HepG2 (cell line): Measurements from ENCODE around the gene PPIB. TPM values are rescaled to one million over a fixed set of nuclear protein-coding genes. Genes with fewer than 3 reads are reported as not detected.

ENCODE experiments used
- ASH2L ChIP-seq: fragments of 300-600, 200-600 bp; sonication (generic); IDR thresholded peaks from 2 replicates; pipeline ENCODE4 v1.7.0; 2017; ENCODE audit warnings: low read depth, mild to moderate bottlenecking, moderate library complexity, mixed read lengths, low read length; ENCODE audit not compliant: insufficient read length
- BRCA1 ChIP-seq: sonication (generic); formaldehyde crosslinking; IDR thresholded peaks from 2 replicates; pipeline ENCODE4 v1.4.0; 2020; ENCODE audit warnings: missing genetic modification reagents
- CHD2 ChIP-seq: IDR thresholded peaks from 2 replicates; pipeline ENCODE4 v1.6.1; 2011; ENCODE audit warnings: low read depth, low read length, improper control_type of control experiment
- ETV6 ChIP-seq: sonication (generic); formaldehyde crosslinking; conservative IDR thresholded peaks from 2 replicates; pipeline ENCODE4 v1.4.0; 2020; ENCODE audit warnings: missing genetic modification reagents
- MXD4 ChIP-seq: IDR thresholded peaks from 2 replicates; pipeline ENCODE4 v1.6.1; 2016; ENCODE audit warnings: mild to moderate bottlenecking, missing biosample characterization, missing genetic modification reagents
- REPIN1 ChIP-seq: sonication (generic); formaldehyde crosslinking; IDR thresholded peaks from 2 replicates; pipeline ENCODE4 v1.8.0; 2022; ENCODE audit warnings: missing genetic modification reagents, low read depth, mild to moderate bottlenecking, borderline replicate concordance
- ZNF3 ChIP-seq: IDR thresholded peaks from 2 replicates; pipeline ENCODE4 v1.7.0; 2017; ENCODE audit warnings: inconsistent platforms
- ZNF841 ChIP-seq: sonication (generic); formaldehyde crosslinking; IDR thresholded peaks from 2 replicates; pipeline ENCODE4 v1.8.1; 2023; ENCODE audit warnings: missing genetic modification reagents, borderline replicate concordance
- polyA plus RNA-seq, 8 experiments: library from polyadenylated mRNA; depleted of rRNA in 3 of 8; stranded (reverse) in 7 of 8; unstranded in 1 of 8; fragments of >200 nt; fragmentation: Illumina TruSeq in 4 of 8; extraction: Trizol in 4 of 8; gene quantifications; 2 replicates each; pipeline versions ENCODE4 v1.2.1 to v1.2.3, GENCODE V29; 2011 to 2016; ENCODE audit warnings: low read depth in 4 of 8, missing spikeins in 1 of 8, mixed read lengths in 1 of 8; ENCODE audit not compliant: insufficient read depth in 1 of 8
- total RNA-seq, 5 experiments: library from RNA; depleted of rRNA; stranded (reverse); fragments of >200 nt; fragmentation: Illumina TruSeq; extraction: Trizol; gene quantifications; 2 replicates each; pipeline ENCODE4 v1.2.3, GENCODE V29; 2016; ENCODE audit warnings: low read depth in 1 of 5
- TF ChIP-seq, protein P1 (sequence below): sonication (generic); formaldehyde crosslinking; IDR thresholded peaks from 2 replicates; pipeline ENCODE4 v1.5.1; 2020; ENCODE audit warnings: missing genetic modification reagents, mild to moderate bottlenecking, borderline replicate concordance
- TF ChIP-seq, protein P2 (sequence below): sonication (generic); formaldehyde crosslinking; IDR thresholded peaks from 2 replicates; pipeline ENCODE4 v1.4.0; 2020; ENCODE audit warnings: missing genetic modification reagents
- TF ChIP-seq, protein P3 (sequence below): sonication (generic); formaldehyde crosslinking; IDR thresholded peaks from 2 replicates; pipeline ENCODE4 v1.4.0; 2020; ENCODE audit warnings: missing genetic modification reagents
- TF ChIP-seq, protein P4 (sequence below): sonication (generic); formaldehyde crosslinking; IDR thresholded peaks from 2 replicates; pipeline ENCODE4 v1.4.0; 2020; ENCODE audit warnings: missing genetic modification reagents
- TF ChIP-seq, protein P5 (sequence below): sonication (generic); formaldehyde crosslinking; IDR thresholded peaks from 2 replicates; pipeline ENCODE4 v1.4.0; 2020; ENCODE audit warnings: mild to moderate bottlenecking, missing genetic modification reagents, borderline replicate concordance

PPIB gene
- total and polyA plus RNA-seq, 2 of the 13 experiments (the other 11 are each of a cell fraction or from before 2014, with no cell fraction given), result 780 to 882 TPM

DNA sequence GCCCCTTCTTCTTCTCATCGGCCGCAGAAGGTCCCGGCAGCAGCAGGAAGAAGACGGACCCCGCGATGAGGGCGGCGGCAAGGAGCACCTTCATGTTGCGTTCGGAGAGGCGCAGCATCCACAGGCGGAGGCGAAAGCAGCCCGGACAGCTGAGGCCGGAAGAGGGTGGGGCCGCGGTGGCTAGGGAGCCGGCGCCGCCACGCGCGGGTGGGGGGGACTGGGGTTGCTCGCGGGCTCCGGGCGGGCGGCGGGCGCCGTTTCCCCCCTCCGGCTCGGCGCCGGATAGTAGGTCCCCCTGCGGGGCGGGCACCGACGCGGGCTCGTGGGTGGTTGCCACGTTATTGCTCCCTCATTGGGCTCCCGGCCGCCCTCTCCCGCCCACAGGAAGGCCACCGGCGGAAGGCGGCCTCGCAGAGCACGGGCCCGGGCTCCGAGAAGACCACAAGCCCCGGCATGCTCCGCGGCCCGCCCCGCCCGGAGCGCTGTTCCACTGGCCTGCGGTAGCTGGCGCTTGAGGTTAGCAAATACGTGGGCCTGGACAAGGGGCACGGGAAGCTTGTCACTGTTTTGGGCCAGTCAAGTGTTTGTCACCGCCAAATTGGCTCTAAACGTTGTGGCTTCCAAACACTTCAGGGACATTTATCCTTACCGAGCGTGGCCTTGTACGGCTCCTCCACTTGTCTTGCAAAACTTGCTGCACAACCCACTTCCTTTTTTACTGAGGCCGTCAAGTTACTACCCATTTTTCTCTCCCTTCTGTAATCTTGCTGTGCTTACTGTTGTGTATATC lies at the start of gene PPIB (continued):
- TF ChIP-seq, protein P1, sequence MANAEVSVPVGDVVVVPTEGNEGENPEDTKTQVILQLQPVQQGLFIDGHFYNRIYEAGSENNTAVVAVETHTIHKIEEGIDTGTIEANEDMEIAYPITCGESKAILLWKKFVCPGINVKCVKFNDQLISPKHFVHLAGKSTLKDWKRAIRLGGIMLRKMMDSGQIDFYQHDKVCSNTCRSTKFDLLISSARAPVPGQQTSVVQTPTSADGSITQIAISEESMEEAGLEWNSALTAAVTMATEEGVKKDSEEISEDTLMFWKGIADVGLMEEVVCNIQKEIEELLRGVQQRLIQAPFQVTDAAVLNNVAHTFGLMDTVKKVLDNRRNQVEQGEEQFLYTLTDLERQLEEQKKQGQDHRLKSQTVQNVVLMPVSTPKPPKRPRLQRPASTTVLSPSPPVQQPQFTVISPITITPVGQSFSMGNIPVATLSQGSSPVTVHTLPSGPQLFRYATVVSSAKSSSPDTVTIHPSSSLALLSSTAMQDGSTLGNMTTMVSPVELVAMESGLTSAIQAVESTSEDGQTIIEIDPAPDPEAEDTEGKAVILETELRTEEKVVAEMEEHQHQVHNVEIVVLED (CRISPR knock-in tag), result peak; percentile 81
- TF ChIP-seq ZNF841 (no peak), MXD4 (peak; percentile 81), ETV6 (no peak), ASH2L (peak; percentile 58), REPIN1 (CRISPR knock-in tag) (peak; percentile 27), BRCA1 (CRISPR knock-in tag) (0 out of 2 replicates have a peak, but pooled peaks have one; percentile 49), ZNF3 (CRISPR knock-in tag) (no peak), CHD2 (no peak)
- TF ChIP-seq, protein P2, sequence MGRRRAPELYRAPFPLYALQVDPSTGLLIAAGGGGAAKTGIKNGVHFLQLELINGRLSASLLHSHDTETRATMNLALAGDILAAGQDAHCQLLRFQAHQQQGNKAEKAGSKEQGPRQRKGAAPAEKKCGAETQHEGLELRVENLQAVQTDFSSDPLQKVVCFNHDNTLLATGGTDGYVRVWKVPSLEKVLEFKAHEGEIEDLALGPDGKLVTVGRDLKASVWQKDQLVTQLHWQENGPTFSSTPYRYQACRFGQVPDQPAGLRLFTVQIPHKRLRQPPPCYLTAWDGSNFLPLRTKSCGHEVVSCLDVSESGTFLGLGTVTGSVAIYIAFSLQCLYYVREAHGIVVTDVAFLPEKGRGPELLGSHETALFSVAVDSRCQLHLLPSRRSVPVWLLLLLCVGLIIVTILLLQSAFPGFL (CRISPR knock-in tag), result no peak
- TF ChIP-seq, protein P3, sequence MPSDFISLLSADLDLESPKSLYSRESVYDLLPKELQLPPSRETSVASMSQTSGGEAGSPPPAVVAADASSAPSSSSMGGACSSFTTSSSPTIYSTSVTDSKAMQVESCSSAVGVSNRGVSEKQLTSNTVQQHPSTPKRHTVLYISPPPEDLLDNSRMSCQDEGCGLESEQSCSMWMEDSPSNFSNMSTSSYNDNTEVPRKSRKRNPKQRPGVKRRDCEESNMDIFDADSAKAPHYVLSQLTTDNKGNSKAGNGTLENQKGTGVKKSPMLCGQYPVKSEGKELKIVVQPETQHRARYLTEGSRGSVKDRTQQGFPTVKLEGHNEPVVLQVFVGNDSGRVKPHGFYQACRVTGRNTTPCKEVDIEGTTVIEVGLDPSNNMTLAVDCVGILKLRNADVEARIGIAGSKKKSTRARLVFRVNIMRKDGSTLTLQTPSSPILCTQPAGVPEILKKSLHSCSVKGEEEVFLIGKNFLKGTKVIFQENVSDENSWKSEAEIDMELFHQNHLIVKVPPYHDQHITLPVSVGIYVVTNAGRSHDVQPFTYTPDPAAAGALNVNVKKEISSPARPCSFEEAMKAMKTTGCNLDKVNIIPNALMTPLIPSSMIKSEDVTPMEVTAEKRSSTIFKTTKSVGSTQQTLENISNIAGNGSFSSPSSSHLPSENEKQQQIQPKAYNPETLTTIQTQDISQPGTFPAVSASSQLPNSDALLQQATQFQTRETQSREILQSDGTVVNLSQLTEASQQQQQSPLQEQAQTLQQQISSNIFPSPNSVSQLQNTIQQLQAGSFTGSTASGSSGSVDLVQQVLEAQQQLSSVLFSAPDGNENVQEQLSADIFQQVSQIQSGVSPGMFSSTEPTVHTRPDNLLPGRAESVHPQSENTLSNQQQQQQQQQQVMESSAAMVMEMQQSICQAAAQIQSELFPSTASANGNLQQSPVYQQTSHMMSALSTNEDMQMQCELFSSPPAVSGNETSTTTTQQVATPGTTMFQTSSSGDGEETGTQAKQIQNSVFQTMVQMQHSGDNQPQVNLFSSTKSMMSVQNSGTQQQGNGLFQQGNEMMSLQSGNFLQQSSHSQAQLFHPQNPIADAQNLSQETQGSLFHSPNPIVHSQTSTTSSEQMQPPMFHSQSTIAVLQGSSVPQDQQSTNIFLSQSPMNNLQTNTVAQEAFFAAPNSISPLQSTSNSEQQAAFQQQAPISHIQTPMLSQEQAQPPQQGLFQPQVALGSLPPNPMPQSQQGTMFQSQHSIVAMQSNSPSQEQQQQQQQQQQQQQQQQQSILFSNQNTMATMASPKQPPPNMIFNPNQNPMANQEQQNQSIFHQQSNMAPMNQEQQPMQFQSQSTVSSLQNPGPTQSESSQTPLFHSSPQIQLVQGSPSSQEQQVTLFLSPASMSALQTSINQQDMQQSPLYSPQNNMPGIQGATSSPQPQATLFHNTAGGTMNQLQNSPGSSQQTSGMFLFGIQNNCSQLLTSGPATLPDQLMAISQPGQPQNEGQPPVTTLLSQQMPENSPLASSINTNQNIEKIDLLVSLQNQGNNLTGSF (CRISPR knock-in tag), result peak; percentile 71; the same call in 1 of the 2 replicates
- TF ChIP-seq, protein P4, sequence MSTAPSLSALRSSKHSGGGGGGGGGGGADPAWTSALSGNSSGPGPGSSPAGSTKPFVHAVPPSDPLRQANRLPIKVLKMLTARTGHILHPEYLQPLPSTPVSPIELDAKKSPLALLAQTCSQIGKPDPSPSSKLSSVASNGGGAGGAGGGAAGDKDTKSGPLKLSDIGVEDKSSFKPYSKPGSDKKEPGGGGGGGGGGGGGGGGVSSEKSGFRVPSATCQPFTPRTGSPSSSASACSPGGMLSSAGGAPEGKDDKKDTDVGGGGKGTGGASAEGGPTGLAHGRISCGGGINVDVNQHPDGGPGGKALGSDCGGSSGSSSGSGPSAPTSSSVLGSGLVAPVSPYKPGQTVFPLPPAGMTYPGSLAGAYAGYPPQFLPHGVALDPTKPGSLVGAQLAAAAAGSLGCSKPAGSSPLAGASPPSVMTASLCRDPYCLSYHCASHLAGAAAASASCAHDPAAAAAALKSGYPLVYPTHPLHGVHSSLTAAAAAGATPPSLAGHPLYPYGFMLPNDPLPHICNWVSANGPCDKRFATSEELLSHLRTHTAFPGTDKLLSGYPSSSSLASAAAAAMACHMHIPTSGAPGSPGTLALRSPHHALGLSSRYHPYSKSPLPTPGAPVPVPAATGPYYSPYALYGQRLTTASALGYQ (CRISPR knock-in tag), result no peak
- TF ChIP-seq, protein P5, sequence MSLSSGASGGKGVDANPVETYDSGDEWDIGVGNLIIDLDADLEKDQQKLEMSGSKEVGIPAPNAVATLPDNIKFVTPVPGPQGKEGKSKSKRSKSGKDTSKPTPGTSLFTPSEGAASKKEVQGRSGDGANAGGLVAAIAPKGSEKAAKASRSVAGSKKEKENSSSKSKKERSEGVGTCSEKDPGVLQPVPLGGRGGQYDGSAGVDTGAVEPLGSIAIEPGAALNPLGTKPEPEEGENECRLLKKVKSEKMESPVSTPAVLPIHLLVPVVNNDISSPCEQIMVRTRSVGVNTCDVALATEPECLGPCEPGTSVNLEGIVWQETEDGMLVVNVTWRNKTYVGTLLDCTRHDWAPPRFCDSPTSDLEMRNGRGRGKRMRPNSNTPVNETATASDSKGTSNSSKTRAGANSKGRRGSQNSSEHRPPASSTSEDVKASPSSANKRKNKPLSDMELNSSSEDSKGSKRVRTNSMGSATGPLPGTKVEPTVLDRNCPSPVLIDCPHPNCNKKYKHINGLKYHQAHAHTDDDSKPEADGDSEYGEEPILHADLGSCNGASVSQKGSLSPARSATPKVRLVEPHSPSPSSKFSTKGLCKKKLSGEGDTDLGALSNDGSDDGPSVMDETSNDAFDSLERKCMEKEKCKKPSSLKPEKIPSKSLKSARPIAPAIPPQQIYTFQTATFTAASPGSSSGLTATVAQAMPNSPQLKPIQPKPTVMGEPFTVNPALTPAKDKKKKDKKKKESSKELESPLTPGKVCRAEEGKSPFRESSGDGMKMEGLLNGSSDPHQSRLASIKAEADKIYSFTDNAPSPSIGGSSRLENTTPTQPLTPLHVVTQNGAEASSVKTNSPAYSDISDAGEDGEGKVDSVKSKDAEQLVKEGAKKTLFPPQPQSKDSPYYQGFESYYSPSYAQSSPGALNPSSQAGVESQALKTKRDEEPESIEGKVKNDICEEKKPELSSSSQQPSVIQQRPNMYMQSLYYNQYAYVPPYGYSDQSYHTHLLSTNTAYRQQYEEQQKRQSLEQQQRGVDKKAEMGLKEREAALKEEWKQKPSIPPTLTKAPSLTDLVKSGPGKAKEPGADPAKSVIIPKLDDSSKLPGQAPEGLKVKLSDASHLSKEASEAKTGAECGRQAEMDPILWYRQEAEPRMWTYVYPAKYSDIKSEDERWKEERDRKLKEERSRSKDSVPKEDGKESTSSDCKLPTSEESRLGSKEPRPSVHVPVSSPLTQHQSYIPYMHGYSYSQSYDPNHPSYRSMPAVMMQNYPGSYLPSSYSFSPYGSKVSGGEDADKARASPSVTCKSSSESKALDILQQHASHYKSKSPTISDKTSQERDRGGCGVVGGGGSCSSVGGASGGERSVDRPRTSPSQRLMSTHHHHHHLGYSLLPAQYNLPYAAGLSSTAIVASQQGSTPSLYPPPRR (CRISPR knock-in tag), result 0 out of 2 replicates have a peak, but pooled peaks have one; percentile 23
